GM12801 (cell line): Measurements from ENCODE around the gene ZNF414.

Experiments used
- TF ChIP-seq, protein P1 (sequence below): IDR thresholded peaks from one replicate; pipeline ENCODE4 v1.5.1; 2011; ENCODE audit warnings: control low read depth; ENCODE audit not compliant: insufficient read length; ENCODE audit errors: extremely low read depth

The ZNF414 gene

DNA sequence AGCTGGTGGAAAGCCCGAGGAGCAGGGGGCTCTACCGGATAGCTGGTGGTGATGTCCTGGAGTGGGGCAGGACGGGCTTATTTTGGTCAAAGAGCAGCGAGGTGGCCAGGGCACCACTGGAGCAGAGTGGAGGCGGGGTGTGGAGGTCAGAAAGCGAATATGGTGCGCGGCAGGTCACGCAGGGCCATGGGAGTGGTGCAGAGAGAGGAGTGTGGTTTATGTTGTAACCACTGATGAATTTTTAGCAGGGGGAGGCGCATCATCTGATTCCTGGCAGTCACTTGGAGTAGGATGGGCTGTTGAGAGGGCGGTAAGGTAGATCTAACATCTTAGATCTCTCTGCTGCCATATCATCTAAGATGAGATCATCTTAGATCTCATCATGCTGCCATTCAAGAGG, 1.4 kb upstream of the ZNF414 start:
- TF ChIP-seq, protein P1, sequence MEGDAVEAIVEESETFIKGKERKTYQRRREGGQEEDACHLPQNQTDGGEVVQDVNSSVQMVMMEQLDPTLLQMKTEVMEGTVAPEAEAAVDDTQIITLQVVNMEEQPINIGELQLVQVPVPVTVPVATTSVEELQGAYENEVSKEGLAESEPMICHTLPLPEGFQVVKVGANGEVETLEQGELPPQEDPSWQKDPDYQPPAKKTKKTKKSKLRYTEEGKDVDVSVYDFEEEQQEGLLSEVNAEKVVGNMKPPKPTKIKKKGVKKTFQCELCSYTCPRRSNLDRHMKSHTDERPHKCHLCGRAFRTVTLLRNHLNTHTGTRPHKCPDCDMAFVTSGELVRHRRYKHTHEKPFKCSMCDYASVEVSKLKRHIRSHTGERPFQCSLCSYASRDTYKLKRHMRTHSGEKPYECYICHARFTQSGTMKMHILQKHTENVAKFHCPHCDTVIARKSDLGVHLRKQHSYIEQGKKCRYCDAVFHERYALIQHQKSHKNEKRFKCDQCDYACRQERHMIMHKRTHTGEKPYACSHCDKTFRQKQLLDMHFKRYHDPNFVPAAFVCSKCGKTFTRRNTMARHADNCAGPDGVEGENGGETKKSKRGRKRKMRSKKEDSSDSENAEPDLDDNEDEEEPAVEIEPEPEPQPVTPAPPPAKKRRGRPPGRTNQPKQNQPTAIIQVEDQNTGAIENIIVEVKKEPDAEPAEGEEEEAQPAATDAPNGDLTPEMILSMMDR, result no peak

DNA sequence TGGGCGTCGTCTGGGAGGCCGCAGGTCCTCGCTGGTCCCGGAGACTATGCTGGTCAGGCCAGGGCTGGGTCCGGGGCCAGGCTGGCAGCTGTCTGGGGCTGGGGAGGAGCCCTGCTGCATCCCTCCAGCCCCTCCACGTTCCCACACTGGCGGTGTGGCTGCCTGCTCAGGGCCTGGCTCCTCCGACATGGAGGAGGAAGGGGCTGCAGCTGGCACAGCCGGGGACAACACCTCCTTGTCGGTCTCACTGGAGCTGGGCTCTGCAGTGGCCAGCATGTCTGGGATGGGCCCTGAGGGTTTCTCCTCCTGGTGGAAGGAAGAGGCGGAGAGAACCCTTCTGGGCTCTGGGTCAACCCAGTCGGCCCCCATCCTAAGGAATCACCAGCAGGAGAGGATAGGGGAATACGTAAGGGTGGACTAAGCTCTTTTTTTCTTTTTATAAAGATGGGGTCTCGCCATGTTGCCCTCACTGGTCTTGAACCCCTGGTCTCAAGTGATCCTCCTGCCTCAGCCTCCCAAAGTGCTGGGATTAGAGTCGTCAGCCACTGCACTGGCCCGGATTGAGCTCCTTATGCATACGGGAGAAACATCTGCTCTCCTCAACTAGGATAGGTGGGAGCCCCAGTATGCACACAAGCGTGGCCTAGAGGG, 806 bp downstream of the ZNF414 start:
- TF ChIP-seq, protein P1, result no peak

DNA sequence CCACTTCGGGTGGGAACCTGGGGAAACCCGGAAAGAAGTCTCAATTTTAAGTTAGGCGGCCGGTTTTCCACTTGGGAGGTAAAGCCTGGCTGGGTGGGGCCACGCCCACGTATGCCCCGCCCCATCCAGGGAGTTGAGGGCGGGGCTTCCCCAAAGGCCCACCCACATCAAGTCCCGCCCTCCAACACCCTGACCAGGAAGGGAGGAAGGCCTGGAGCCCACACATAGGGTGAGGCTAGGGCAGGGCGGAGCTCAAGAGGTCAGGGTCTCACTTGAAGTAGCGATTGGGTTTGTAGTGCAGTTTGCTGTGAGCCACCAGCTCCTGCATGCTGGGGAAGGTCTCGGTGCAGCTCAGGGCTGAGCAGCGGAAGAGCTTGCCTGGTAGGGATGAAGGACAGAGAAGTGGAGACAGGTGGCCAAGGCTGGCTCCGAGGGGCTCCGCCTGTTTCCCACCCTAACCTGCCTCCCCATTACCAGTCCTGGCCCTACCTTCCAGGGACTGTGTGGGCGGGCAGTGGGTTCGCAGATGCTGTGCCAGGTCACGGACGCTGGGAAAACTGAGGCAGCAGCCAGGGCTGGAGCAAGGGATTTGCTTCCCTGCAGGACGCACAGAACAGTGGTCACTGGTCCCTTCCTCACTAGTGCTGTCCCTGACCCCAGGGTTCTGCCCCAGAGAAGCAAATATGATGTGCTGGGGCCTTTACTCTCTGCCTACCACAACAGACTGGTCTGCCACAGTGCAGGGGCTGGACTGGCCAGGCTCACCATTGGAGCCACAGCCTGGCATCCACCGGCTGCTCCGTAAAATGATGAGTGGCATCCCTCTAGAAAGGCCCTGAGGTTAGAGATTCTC, 1.6 kb downstream of the ZNF414 start:
- TF ChIP-seq, protein P1, result no peak

DNA sequence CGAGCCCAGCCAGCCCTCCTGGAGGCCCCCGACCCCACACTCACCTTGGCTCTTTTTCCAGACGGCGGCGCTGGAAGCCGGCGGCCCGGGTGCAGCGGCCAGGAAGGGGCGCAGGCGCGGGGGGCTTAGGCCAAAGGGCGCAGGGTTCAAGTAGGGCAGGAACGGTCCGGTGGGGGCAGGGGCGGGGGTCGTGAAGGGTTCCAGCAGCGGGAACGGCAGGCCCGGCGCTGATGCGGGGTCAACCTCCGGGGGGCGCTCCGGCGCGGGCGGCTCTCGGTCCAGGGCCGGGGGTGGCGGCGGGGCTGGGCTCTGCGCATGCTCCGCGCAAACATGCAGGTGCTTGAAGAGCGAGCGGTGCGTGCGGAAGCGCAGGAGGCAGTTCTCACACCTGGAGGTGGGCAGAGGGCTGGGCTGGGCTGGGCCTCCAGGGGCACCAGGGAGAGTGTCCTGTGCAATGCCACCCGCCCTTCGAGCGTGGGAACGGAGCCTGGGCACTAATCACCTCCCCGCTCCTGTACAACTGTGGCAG, 2.3 kb downstream of the ZNF414 start:
- TF ChIP-seq, protein P1, result no peak

DNA sequence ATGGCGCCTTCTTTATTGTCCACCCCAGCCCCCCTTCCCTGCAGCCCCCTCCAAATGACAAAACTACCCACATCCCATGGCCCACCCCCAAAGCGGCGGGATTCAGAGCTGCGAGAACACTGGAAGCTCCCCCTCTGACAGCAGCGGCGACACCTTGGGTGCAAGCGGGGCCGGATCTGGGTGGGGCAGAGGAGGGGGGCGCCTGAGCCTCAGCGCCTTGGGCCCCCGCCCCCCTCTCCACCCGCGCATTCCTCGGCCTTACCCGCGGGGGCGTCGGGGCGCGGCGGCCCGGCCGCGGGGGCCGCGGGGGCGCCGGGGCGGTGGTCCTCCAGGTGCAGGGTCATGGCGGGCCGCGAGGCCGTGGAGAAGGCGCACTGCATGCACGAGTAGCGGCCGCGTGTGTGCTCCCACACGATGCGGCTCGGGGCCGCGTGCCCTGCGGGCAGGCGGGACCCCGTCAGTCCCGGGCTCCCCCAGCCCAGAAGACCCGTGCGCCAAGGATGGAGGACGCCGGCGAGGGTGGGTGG, 3.3 kb downstream of the ZNF414 start:
- TF ChIP-seq, protein P1, result no peak

DNA sequence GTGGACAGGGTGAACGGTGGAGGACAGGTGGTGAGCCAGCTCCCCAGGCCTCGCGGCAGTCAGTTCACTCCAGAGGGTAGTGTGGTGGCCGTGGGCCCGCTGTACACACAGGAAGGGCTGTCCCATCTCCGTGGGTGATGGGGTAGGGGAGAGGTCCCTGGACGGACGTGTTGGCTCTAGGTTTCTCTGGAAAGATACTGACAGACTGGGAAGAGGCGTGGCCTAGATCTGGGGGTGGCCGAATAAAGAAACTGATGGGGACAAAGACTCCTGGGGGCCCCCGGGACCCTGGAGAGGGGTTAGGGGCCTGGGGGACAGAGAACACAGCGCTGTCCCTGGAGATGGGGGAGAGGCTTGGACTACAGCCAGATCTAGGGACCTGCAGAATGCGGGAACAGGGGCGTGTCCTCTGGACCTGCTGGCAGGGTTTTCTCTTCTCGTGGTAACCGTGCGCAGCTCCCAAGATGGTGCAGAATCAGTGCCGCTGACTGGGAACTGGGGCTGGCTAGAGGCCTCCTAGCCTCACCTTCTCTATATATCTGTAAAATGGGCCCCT, 7.5 kb downstream of the ZNF414 start:
- TF ChIP-seq, protein P1, result no peak
